Fibroblast of lung (primary cell): ENCODE measurements around the gene DMBT1. TPM values are rescaled to one million over a fixed set of nuclear protein-coding genes. Genes with fewer than 3 reads are reported as not detected.
"Not testable (repeated sequence)": the region's sequence is repeated elsewhere in the genome, so short reads cannot be mapped to it uniquely, and the experiment has no call there.

Experiments used
- DNase-seq, 2 donors: peaks; one replicate each; pipeline versions ENCODE4 v3.0.0 to v3.0.0-alpha.2; 2010; ENCODE audit warnings: low read depth in 2 of 2
- H2AFZ ChIP-seq: 2 replicates; pipeline ENCODE4 v1.5.1; 2012; ENCODE audit warnings: low read length, control low read depth, inconsistent platforms
- H3K27ac ChIP-seq: 2 replicates; pipeline ENCODE4 v1.5.1; 2011; ENCODE audit warnings: low read length, control low read depth; ENCODE audit not compliant: insufficient read depth
- H3K27me3 ChIP-seq: 2 replicates; pipeline ENCODE4 v1.5.1; 2011; ENCODE audit warnings: mild to moderate bottlenecking, low read length; ENCODE audit not compliant: control insufficient read depth, insufficient read depth
- H3K36me3 ChIP-seq: 2 replicates; pipeline ENCODE4 v1.5.1; 2011; ENCODE audit warnings: low read length; ENCODE audit not compliant: control insufficient read depth, insufficient read depth
- H3K4me1 ChIP-seq: 2 replicates; pipeline ENCODE4 v1.5.1; 2011; ENCODE audit warnings: low read length; ENCODE audit not compliant: control insufficient read depth, insufficient read depth; ENCODE audit errors: extremely low read depth
- H3K4me2 ChIP-seq: 2 replicates; pipeline ENCODE4 v1.5.1; 2011; ENCODE audit warnings: low read length, control low read depth; ENCODE audit not compliant: insufficient read depth; ENCODE audit errors: extremely low read depth
- H3K4me3 ChIP-seq, 4 experiments: fragments of 200-600 bp in 1 of 4; sonication (generic) in 1 of 4; replicated peaks in 1 of 4; 2 replicates each; pipeline ENCODE4 v1.5.1; 2011 to 2016; ENCODE audit warnings: low read length in 4 of 4, low read depth in 3 of 4, mild to moderate bottlenecking in 3 of 4, control low read depth in 2 of 4, inconsistent platforms in 1 of 4, mixed read lengths in 1 of 4; ENCODE audit not compliant: insufficient read depth in 1 of 4; ENCODE audit errors: control extremely low read depth in 1 of 4
- H3K79me2 ChIP-seq: 2 replicates; pipeline ENCODE4 v1.5.1; 2012; ENCODE audit warnings: mild to moderate bottlenecking, low read length, inconsistent platforms; ENCODE audit not compliant: control insufficient read depth, insufficient read depth
- H3K9ac ChIP-seq: 2 replicates; pipeline ENCODE4 v1.5.1; 2011; ENCODE audit warnings: mild to moderate bottlenecking, low read length, control low read depth; ENCODE audit not compliant: insufficient read depth
- H3K9me3 ChIP-seq: 2 replicates; pipeline ENCODE4 v1.5.1; 2012; ENCODE audit warnings: low read depth, low read length; ENCODE audit not compliant: control insufficient read depth, insufficient read depth
- H4K20me1 ChIP-seq: 2 replicates; pipeline ENCODE4 v1.5.1; 2011; ENCODE audit warnings: low read length; ENCODE audit not compliant: control insufficient read depth, insufficient read depth; ENCODE audit errors: extremely low read depth
- EZH2 ChIP-seq: IDR thresholded peaks from 2 replicates; pipeline ENCODE4 v1.5.1; 2012; ENCODE audit warnings: low read length, control low read depth, mild to moderate bottlenecking; ENCODE audit errors: missing control alignments
- polyA plus RNA-seq, 2 donors: library from polyadenylated mRNA; depleted of rRNA in 1 of 2; stranded (reverse) in 1 of 2; unstranded in 1 of 2; fragments of >200 nt; gene quantifications; 2 replicates each; pipeline ENCODE4 v1.2.1, GENCODE V29; 2011 to 2012; ENCODE audit warnings: missing spikeins in 1 of 2
- total RNA-seq: library from RNA; depleted of rRNA; stranded (reverse); fragments of >200 nt; gene quantifications from 2 replicates; pipeline ENCODE4 v1.2.1, GENCODE V29; 2014
- TF ChIP-seq, protein P1 (sequence below), 2 donors: IDR thresholded peaks in 1 of 2; conservative IDR thresholded peaks in 1 of 2; 1 replicate in 1 of 2; 2 replicates in 1 of 2; pipeline ENCODE4 v1.5.1; 2011 to 2012; ENCODE audit warnings: low read length in 2 of 2, control low read depth in 1 of 2, inconsistent platforms in 1 of 2, low read depth in 1 of 2, mild to moderate bottlenecking in 1 of 2

Gene DMBT1
- total and polyA plus RNA-seq, 2 donors (not counting 1 experiment from before 2014, with no cell fraction given) = under 0.01 TPM; not detected in 1

DNA sequence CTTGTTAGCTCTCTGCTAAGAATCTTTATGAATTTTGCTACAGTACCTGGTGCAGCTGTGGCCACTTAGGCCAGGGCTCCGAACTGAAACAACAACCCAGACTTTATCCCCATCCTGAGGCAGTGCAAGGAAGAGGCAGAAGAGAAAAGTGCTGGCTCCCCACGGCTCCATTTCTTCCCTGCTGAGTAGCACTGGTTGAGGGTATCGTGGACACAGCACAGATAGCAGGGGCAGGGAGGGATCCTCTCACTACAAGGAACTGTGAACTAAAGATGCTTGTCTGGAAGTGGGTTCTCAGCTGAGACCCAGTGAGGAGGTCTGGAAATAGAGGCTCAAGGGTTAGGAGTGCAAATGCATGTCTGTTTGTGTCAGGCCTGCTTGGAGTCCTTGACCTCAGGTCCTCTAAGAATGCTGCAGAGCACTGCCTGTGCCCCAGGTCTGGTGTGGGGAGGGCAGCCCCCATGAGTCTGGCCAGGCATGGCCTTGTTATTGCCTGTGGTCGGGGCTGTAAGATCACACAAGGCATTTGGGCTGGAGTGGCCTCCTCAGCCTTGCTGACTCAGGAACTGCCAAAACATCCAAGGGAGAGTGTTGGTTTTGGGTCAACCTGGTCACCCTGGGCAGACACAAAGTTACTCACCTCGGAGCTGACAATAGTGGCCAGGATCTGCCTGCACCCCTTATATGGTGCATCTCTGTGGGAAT lies 58.1 kb downstream of the DMBT1 start:
- Histone ChIP-seq H3K27ac (no peak overlapping the region), H4K20me1 (no peaks in the 10 kb centered on the region), H3K27me3 (no peaks in the 10 kb centered on the region), H3K9me3 (no peaks in the 10 kb centered on the region), H3K4me1 (no peaks in the 10 kb centered on the region), H3K9ac (no peak overlapping the region), H3K4me3 (no peak overlapping the region), H3K36me3 (no peaks in the 10 kb centered on the region), H2AFZ (no peak overlapping the region), H3K4me2 (no peak overlapping the region), H3K79me2 (no peaks in the 10 kb centered on the region)
- DNase-seq = no peak
- TF ChIP-seq, protein P1, sequence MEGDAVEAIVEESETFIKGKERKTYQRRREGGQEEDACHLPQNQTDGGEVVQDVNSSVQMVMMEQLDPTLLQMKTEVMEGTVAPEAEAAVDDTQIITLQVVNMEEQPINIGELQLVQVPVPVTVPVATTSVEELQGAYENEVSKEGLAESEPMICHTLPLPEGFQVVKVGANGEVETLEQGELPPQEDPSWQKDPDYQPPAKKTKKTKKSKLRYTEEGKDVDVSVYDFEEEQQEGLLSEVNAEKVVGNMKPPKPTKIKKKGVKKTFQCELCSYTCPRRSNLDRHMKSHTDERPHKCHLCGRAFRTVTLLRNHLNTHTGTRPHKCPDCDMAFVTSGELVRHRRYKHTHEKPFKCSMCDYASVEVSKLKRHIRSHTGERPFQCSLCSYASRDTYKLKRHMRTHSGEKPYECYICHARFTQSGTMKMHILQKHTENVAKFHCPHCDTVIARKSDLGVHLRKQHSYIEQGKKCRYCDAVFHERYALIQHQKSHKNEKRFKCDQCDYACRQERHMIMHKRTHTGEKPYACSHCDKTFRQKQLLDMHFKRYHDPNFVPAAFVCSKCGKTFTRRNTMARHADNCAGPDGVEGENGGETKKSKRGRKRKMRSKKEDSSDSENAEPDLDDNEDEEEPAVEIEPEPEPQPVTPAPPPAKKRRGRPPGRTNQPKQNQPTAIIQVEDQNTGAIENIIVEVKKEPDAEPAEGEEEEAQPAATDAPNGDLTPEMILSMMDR (conservative IDR thresholded peaks at IDR 0.05 in 1 of 2, IDR thresholded peaks at IDR 0.05 in 1 of 2; ENCODE audit: low read depth in 1 of 2, low read length in 2 of 2) = no peak
- TF ChIP-seq EZH2 = no peak

DNA sequence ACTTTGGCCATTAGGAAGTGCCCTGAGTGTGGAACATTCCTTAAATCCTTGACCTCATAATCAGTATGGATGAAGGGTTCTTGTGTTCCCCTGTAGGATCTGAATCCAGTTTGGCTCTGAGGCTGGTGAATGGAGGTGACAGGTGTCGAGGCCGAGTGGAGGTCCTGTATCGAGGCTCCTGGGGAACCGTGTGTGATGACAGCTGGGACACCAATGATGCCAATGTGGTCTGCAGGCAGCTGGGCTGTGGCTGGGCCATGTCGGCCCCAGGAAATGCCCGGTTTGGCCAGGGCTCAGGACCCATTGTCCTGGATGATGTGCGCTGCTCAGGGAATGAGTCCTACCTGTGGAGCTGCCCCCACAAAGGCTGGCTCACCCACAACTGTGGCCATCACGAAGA lies 60.4 kb downstream of the DMBT1 start:
- H4K20me1 ChIP-seq, H3K27ac ChIP-seq, H3K27me3 ChIP-seq, H3K36me3 ChIP-seq, H3K79me2 ChIP-seq, H2AFZ ChIP-seq, H3K9ac ChIP-seq, DNase-seq, H3K9me3 ChIP-seq, H3K4me2 ChIP-seq, H3K4me3 ChIP-seq, H3K4me1 ChIP-seq: not testable (repeated sequence)

DNA sequence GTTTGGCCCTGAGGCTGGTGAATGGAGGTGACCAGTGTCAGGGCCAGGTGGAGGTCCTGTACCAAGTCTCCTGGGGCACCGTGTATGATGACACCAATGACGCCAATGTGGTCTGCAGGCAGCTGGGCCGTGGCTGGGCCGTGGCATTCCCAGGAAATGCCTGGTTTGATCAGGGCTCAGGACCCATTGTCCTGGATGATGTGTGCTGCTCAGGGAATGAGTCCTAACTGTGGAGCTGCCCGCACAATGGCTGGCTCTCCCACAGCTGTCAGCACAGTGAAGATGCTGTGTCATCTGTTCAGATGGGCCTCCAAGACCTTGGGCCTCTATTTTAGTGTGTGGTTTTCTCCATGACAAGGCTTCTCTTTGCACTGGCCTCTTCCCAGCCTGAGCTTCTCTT lies 64.0 kb downstream of the DMBT1 start:
- Histone ChIP-seq H3K27me3 (no peaks in the 10 kb centered on the region), H3K4me2 (no peak overlapping the region), H3K4me1 (no peaks in the 10 kb centered on the region), H3K36me3 (no peaks in the 10 kb centered on the region), H4K20me1 (no peaks in the 10 kb centered on the region), H3K27ac (no peak overlapping the region), H3K9me3 (no peaks in the 10 kb centered on the region), H3K9ac (no peak overlapping the region), H3K4me3 (no peak overlapping the region), H3K79me2 (no peaks in the 10 kb centered on the region), H2AFZ (no peak overlapping the region)
- TF ChIP-seq EZH2 = no peak
- TF ChIP-seq, protein P1 (conservative IDR thresholded peaks at IDR 0.05 in 1 of 2, IDR thresholded peaks at IDR 0.05 in 1 of 2; ENCODE audit: low read depth in 1 of 2, low read length in 2 of 2) = no peak
- no peak for DNase-seq
